WERI-Rb-1 (cell line): ENCODE measurements around the gene ZNF487.
"Not testable (repeated sequence)": the region's sequence is repeated elsewhere in the genome, so short reads cannot be mapped to it uniquely, and the experiment has no call there.

ENCODE experiments used
- DNase-seq: peaks from one replicate; pipeline ENCODE4 v3.0.0-alpha.2; 2020
- H3K27ac ChIP-seq: fragments of 250-450 bp; sonication (Bioruptor Pico); 2 replicates; pipeline ENCODE4 v1.5.1; 2020; ENCODE audit warnings: mild to moderate bottlenecking, moderate library complexity
- H3K27me3 ChIP-seq: fragments of 250-450 bp; sonication (Bioruptor Pico); 2 replicates; pipeline ENCODE4 v1.5.1; 2021; ENCODE audit warnings: mild to moderate bottlenecking, low read depth, moderate library complexity; ENCODE audit not compliant: insufficient read depth, severe bottlenecking
- H3K36me3 ChIP-seq: fragments of 250-450 bp; sonication (Bioruptor Pico); 2 replicates; pipeline ENCODE4 v1.5.1; 2020; ENCODE audit warnings: mild to moderate bottlenecking, moderate library complexity
- H3K4me3 ChIP-seq: 2 replicates; pipeline ENCODE4 v1.5.1; 2011; ENCODE audit warnings: low read depth, mild to moderate bottlenecking, control low read depth, low read length
- H3K9me3 ChIP-seq: fragments of 250-450 bp; sonication (Bioruptor Pico); 2 replicates; pipeline ENCODE4 v1.5.1; 2021; ENCODE audit warnings: mild to moderate bottlenecking, moderate library complexity; ENCODE audit not compliant: severe bottlenecking
- CTCF ChIP-seq: IDR thresholded peaks from 2 replicates; pipeline ENCODE4 v1.5.1; 2011; ENCODE audit warnings: low read depth, mild to moderate bottlenecking, control low read depth, inconsistent platforms, low read length

ZNF487 gene

GRCh38 chr10:43421201-43421507 lies 15.8 kb upstream of the ZNF487 start:
- TF ChIP-seq CTCF, result no peak
- Histone ChIP-seq H3K27ac (no peak overlapping the region), H3K4me3 (no peak overlapping the region), H3K9me3 (peaks cover 7% of the 10 kb centered on the region), H3K36me3 (no peaks in the 10 kb centered on the region), H3K27me3 (no peaks in the 10 kb centered on the region)
- no peak for DNase-seq

- Histone ChIP-seq H3K27me3 (no peaks in the 10 kb centered on the region), H3K9me3 (peaks cover 7% of the 10 kb centered on the region), H3K4me3 (no peak overlapping the region), H3K36me3 (no peaks in the 10 kb centered on the region), H3K27ac (no peak overlapping the region)
- no peak for TF ChIP-seq CTCF
- DNase-seq, result no peak
Measured at GRCh38 chr10:43421519-43421918, 15.4 kb upstream of the ZNF487 start.

- not testable (repeated sequence) for H3K27me3 ChIP-seq, H3K9me3 ChIP-seq, H3K27ac ChIP-seq, H3K36me3 ChIP-seq, DNase-seq, H3K4me3 ChIP-seq
Measured at GRCh38 chr10:43421944-43422343, 15.0 kb upstream of the ZNF487 start.

GRCh38 chr10:43424416-43424815 lies 12.5 kb upstream of the ZNF487 start:
- H3K9me3 ChIP-seq, result peaks cover 5% of the 10 kb centered on the region

GRCh38 chr10:43426476-43426875 lies 10.4 kb upstream of the ZNF487 start:
- not testable (repeated sequence) for H3K4me3 ChIP-seq, H3K36me3 ChIP-seq, H3K27me3 ChIP-seq, DNase-seq, H3K27ac ChIP-seq, H3K9me3 ChIP-seq

More at GRCh38 chr10:43424416-43424815, 12.5 kb upstream of the ZNF487 start:
- no peak for DNase-seq
- Histone ChIP-seq H3K27me3 (no peaks in the 10 kb centered on the region), H3K36me3 (no peaks in the 10 kb centered on the region), H3K27ac (no peak overlapping the region), H3K4me3 (no peak overlapping the region)
- no peak for TF ChIP-seq CTCF

GRCh38 chr10:43427166-43427825 lies 9.6 kb upstream of the ZNF487 start:
- H3K27ac ChIP-seq, result no peak overlapping the region
- no peak for DNase-seq
- H3K4me3 ChIP-seq, result no peak overlapping the region
- H3K9me3 ChIP-seq, result no peaks in the 10 kb centered on the region
- no peaks in the 10 kb centered on the region for H3K27me3 ChIP-seq
- TF ChIP-seq CTCF, result no peak
- no peaks in the 10 kb centered on the region for H3K36me3 ChIP-seq

- Histone ChIP-seq H3K27me3 (no peaks in the 10 kb centered on the region), H3K4me3 (no peak overlapping the region), H3K9me3 (no peaks in the 10 kb centered on the region), H3K27ac (no peak overlapping the region), H3K36me3 (no peaks in the 10 kb centered on the region)
- no peak for DNase-seq
- no peak for TF ChIP-seq CTCF
Measured at GRCh38 chr10:43430926-43431663, 5.8 kb upstream of the ZNF487 start.
